RWPE2 (cell line): Measurements from ENCODE around the gene NAA35.
"Not testable (repeated sequence)": the region's sequence is repeated elsewhere in the genome, so short reads cannot be mapped to it uniquely, and the experiment has no call there.

Source experiments
- ATAC-seq: fragments of 200-7000 bp; cut with Tn5 transposase; 3 replicates; pipeline ENCODE4 v1.9.1; 2021; ENCODE audit warnings: low read depth
- DNase-seq: peaks from one replicate; pipeline ENCODE4 v3.0.0-alpha.2; 2020; ENCODE audit warnings: low spot score
- H3K27ac ChIP-seq: fragments of 450-650 bp; 2 replicates; pipeline ENCODE4 v1.5.1; 2017; ENCODE audit warnings: mild to moderate bottlenecking; ENCODE audit not compliant: poor library complexity, severe bottlenecking
- H3K27me3 ChIP-seq: fragments of 250-450 bp; sonication (Bioruptor Pico); 2 replicates; pipeline ENCODE4 v1.5.1; 2021; ENCODE audit warnings: mild to moderate bottlenecking, moderate library complexity; ENCODE audit not compliant: insufficient read depth, poor library complexity, severe bottlenecking
- H3K36me3 ChIP-seq: fragments of 250-450 bp; sonication (Bioruptor Pico); 2 replicates; pipeline ENCODE4 v1.5.1; 2020; ENCODE audit warnings: low read depth, mild to moderate bottlenecking, moderate library complexity
- H3K4me1 ChIP-seq: fragments of 250-450 bp; sonication (Bioruptor Pico); 2 replicates; pipeline ENCODE4 v1.5.1; 2021; ENCODE audit warnings: mild to moderate bottlenecking, moderate library complexity; ENCODE audit not compliant: insufficient read depth, poor library complexity, severe bottlenecking
- H3K4me3 ChIP-seq: fragments of 250-450 bp; sonication (Bioruptor Pico); 2 replicates; pipeline ENCODE4 v1.5.1; 2021; ENCODE audit warnings: mild to moderate bottlenecking, moderate library complexity; ENCODE audit not compliant: severe bottlenecking
- H3K9me3 ChIP-seq: fragments of 250-450 bp; sonication (Bioruptor Pico); 2 replicates; pipeline ENCODE4 v1.5.1; 2021; ENCODE audit warnings: mild to moderate bottlenecking, moderate library complexity; ENCODE audit not compliant: severe bottlenecking
- TF ChIP-seq, protein P1 (sequence below): fragments of 450-650 bp; IDR thresholded peaks from one replicate; pipeline ENCODE4 v1.5.1; 2017; ENCODE audit warnings: mild to moderate bottlenecking, moderate library complexity; ENCODE audit not compliant: poor library complexity, severe bottlenecking

NAA35 gene

DNA sequence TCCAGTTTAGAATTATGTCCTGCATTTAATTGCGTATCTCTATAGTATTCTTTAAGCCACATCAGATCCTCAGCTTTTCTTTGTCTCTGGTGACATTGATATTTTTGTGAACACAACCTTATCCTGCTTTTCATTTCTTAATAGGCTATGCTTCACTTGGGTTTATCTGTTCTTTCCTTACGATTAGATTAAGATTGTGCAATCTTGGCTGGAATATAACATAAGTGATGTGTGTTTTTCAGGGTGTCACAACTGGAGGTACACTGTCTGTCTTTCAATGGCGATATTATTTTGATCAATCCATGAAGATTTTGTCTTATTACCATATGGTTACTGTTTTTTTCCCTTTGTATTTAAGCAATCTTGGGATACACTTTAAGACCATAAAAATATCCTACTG is 23.6 kb downstream of the NAA35 start:
- H3K4me3 ChIP-seq: no peak overlapping the region
- ATAC-seq (no peak), DNase-seq (no peak)
- peaks cover 79% of the 10 kb centered on the region for H3K36me3 ChIP-seq
- H3K27ac ChIP-seq: no peak overlapping the region
- H3K9me3 ChIP-seq: no peaks in the 10 kb centered on the region
- no peaks in the 10 kb centered on the region for H3K4me1 ChIP-seq
- TF ChIP-seq, protein P1, sequence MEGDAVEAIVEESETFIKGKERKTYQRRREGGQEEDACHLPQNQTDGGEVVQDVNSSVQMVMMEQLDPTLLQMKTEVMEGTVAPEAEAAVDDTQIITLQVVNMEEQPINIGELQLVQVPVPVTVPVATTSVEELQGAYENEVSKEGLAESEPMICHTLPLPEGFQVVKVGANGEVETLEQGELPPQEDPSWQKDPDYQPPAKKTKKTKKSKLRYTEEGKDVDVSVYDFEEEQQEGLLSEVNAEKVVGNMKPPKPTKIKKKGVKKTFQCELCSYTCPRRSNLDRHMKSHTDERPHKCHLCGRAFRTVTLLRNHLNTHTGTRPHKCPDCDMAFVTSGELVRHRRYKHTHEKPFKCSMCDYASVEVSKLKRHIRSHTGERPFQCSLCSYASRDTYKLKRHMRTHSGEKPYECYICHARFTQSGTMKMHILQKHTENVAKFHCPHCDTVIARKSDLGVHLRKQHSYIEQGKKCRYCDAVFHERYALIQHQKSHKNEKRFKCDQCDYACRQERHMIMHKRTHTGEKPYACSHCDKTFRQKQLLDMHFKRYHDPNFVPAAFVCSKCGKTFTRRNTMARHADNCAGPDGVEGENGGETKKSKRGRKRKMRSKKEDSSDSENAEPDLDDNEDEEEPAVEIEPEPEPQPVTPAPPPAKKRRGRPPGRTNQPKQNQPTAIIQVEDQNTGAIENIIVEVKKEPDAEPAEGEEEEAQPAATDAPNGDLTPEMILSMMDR: no peak
- no peaks in the 10 kb centered on the region for H3K27me3 ChIP-seq

- TF ChIP-seq, protein P1: no peak
- no peaks in the 10 kb centered on the region for H3K4me1 ChIP-seq
- DNase-seq: no peak
- no peak for ATAC-seq
- peaks cover 77% of the 10 kb centered on the region for H3K36me3 ChIP-seq
- H3K27ac ChIP-seq: no peak overlapping the region
- H3K27me3 ChIP-seq: no peaks in the 10 kb centered on the region
- H3K4me3 ChIP-seq: no peak overlapping the region
- no peaks in the 10 kb centered on the region for H3K9me3 ChIP-seq
These were observed 24.0 kb downstream of the NAA35 start for GRCh38 chr9:85964949-85965348.

DNA sequence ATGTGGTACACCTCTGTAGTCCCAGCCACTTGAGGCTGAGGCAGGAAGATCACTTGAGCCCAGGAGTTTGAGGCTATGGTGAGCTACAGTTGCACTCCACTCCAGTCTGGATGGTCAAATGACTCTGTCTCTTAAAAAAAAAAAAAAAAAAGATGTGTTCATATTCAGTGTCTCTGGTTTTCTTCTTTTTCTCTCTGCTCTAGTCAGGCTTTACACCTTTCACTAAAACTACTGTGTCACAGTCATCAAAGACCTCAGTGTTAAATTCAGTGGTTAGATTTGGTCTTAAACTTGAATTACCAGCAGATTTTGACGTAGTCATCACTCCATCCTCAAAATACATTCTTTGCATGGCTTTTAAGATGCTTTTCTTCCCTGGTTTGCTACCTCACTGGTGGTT is 28.8 kb downstream of the NAA35 start:
- TF ChIP-seq, protein P1: no peak
- DNase-seq (no peak), ATAC-seq (no peak)
- no peak overlapping the region for H3K4me3 ChIP-seq
- no peak overlapping the region for H3K27ac ChIP-seq
- H3K9me3 ChIP-seq: no peaks in the 10 kb centered on the region
- H3K4me1 ChIP-seq: no peaks in the 10 kb centered on the region
- H3K27me3 ChIP-seq: no peaks in the 10 kb centered on the region
- peaks cover 71% of the 10 kb centered on the region for H3K36me3 ChIP-seq

- Histone ChIP-seq H3K4me1 (no peaks in the 10 kb centered on the region), H3K4me3 (no peak overlapping the region), H3K27ac (no peak overlapping the region), H3K27me3 (no peaks in the 10 kb centered on the region), H3K9me3 (no peaks in the 10 kb centered on the region), H3K36me3 (peaks cover 72% of the 10 kb centered on the region)
- TF ChIP-seq, protein P1: no peak
- DNase-seq (no peak), ATAC-seq (no peak)
These were observed 30.8 kb downstream of the NAA35 start for GRCh38 chr9:85971731-85972130.

DNA sequence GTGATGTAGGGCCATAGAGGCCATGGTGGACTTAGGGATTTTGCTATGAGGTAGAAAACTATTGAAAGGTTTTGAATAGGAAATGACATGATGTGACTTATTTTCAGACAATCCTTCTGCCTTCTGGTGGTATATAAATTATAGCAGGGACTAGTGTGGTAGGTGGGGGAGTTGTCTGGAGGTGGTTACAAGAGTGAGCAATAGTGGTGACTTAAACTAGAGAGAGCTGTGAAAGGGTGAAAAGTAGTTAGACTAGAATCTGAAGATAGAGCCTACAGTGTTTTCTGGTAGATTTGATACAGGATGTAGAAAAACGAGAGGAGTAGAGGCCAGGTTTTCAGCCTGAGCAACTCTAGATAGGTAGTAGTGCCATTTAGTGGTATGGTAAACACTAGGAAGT is 32.3 kb downstream of the NAA35 start:
- TF ChIP-seq, protein P1: no peak
- Histone ChIP-seq H3K36me3 (peaks cover 74% of the 10 kb centered on the region), H3K9me3 (no peaks in the 10 kb centered on the region), H3K27me3 (no peaks in the 10 kb centered on the region), H3K4me1 (no peaks in the 10 kb centered on the region), H3K27ac (no peak overlapping the region), H3K4me3 (no peak overlapping the region)
- ATAC-seq (no peak), DNase-seq (no peak)

- H3K27me3 ChIP-seq, H3K27ac ChIP-seq, DNase-seq, H3K4me3 ChIP-seq, H3K4me1 ChIP-seq, ATAC-seq, H3K9me3 ChIP-seq: not testable (repeated sequence)
- peaks cover 80% of the 10 kb centered on the region for H3K36me3 ChIP-seq
These were observed 33.2 kb downstream of the NAA35 start for GRCh38 chr9:85974055-85974547.
